COLO668 (cell line): ENCODE measurements around the gene CASS4.

Experiments used
- DNase-seq: peaks from one replicate; lab custom pipeline; 2025; ENCODE audit not compliant: unreplicated experiment; lab: John Stamatoyannopoulos, UW

Gene CASS4

DNA sequence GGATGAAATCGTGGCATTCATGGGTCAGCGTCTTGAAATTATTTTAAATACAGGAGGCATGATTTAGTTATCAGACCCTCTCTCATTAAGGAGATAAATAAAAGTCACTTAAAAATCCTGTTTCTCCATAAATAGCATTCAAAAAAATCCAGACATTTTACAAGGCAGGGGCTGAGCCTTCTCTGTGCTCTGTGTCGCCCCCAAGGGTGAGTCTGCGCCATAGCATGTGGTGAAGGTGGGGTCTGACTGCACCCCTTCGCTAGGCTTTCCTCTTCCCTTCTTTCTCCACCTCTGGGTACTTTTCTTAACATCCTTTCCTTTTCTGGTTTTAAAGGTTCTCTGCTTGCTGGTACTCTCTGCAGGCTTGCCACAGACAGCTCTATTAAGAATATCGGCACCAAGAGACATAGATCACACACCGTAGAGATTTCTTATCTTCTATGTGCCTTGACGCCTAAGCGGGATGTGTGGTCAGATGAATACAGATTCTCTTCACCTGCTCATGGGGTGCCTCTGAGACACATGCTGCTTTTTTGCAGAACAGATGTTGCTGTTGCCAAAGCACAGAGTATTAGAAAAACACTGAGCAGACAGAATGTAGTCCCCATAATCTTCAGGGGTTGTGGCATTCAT is 92.4 kb downstream of the CASS4 start:
- no peak for DNase-seq

DNA sequence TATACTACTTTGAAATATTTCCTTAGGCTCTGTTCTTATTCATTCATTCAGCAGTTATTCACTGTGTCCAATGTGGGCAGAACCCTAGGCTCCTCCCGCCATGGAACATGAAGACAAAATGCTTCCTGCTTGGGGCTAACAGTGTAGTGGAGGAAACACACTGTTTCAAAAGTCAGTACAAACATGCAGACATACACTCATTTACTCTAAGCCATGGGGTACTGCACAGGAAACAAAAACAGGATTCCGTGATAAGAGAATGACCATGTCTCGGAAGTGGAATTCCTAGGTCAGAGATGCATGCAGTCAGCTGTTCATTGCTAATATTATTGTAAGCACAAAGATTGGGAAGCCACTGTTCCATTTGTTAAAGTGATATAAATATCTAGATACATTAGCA is 94.0 kb downstream of the CASS4 start:
- no peak for DNase-seq
